ENCODE data around the gene MORN3.
"Not testable (repeated sequence)": the region's sequence is repeated elsewhere in the genome, so short reads cannot be mapped to it uniquely, and the experiment has no call there.

Gene MORN3

GRCh38 chr12:121693155-121693687, 23.8 kb upstream of the MORN3 start:
- no peak overlapping the region for H3K4me3 ChIP-seq (ENCODE audit: low read depth, low read length)
- no peak for DNase-seq (ENCODE audit: low read depth)
- TF ChIP-seq MYC (IDR thresholded peaks at IDR 0.05; ENCODE audit: low read depth, low read length) (no peak), POLR2A (IDR thresholded peaks at IDR 0.05; ENCODE audit: extremely low read depth, insufficient read length) (no peak), MAX (IDR thresholded peaks at IDR 0.05; ENCODE audit: low read depth, low read length) (no peak), CTCF (IDR thresholded peaks at IDR 0.05; ENCODE audit: low read depth, low read length) (no peak)

- DNase-seq (ENCODE audit: low read depth); H3K4me3 ChIP-seq (ENCODE audit: low read depth, low read length): not testable (repeated sequence)
Measured at GRCh38 chr12:121692744-121693143, 23.3 kb upstream of the MORN3 start.

- H3K4me3 ChIP-seq (ENCODE audit: low read depth, low read length): no peak overlapping the region
- TF ChIP-seq MAX (IDR thresholded peaks at IDR 0.05; ENCODE audit: low read depth, low read length) (no peak), POLR2A (IDR thresholded peaks at IDR 0.05; ENCODE audit: extremely low read depth, insufficient read length) (no peak), MYC (IDR thresholded peaks at IDR 0.05; ENCODE audit: low read depth, low read length) (no peak), CTCF (IDR thresholded peaks at IDR 0.05; ENCODE audit: low read depth, low read length) (no peak)
- DNase-seq (ENCODE audit: low read depth): no peak
Measured at GRCh38 chr12:121689430-121689829, 20.0 kb upstream of the MORN3 start.

- TF ChIP-seq MYC (IDR thresholded peaks at IDR 0.05; ENCODE audit: low read depth, low read length) (no peak), CTCF (IDR thresholded peaks at IDR 0.05; ENCODE audit: low read depth, low read length) (no peak), MAX (IDR thresholded peaks at IDR 0.05; ENCODE audit: low read depth, low read length) (no peak), POLR2A (IDR thresholded peaks at IDR 0.05; ENCODE audit: extremely low read depth, insufficient read length) (no peak)
- no peak for DNase-seq (ENCODE audit: low read depth)
- no peak overlapping the region for H3K4me3 ChIP-seq (ENCODE audit: low read depth, low read length)
Measured at GRCh38 chr12:121688966-121689365, 19.5 kb upstream of the MORN3 start.

GRCh38 chr12:121679661-121680197, 10.3 kb upstream of the MORN3 start:
- not testable (repeated sequence) for DNase-seq (ENCODE audit: low read depth); H3K4me3 ChIP-seq (ENCODE audit: low read depth, low read length)

GRCh38 chr12:121678716-121679300, 9.4 kb upstream of the MORN3 start:
- TF ChIP-seq MYC (IDR thresholded peaks at IDR 0.05; ENCODE audit: low read depth, low read length): no peak
- no peak overlapping the region for H3K4me3 ChIP-seq (ENCODE audit: low read depth, low read length)
- DNase-seq (ENCODE audit: low read depth): no peak

- DNase-seq (ENCODE audit: low read depth): no peak
- no peak for TF ChIP-seq MAX (IDR thresholded peaks at IDR 0.05; ENCODE audit: low read depth, low read length)
- TF ChIP-seq CTCF (IDR thresholded peaks at IDR 0.05; ENCODE audit: low read depth, low read length): no peak
- no peak for TF ChIP-seq POLR2A (IDR thresholded peaks at IDR 0.05; ENCODE audit: extremely low read depth, insufficient read length)
- no peak for TF ChIP-seq MYC (IDR thresholded peaks at IDR 0.05; ENCODE audit: low read depth, low read length)
- no peak overlapping the region for H3K4me3 ChIP-seq (ENCODE audit: low read depth, low read length)
Measured at GRCh38 chr12:121678305-121678704, 8.9 kb upstream of the MORN3 start.

Data from NB4 (cell line).